ENCODE results near the gene CLN6.

DNA sequence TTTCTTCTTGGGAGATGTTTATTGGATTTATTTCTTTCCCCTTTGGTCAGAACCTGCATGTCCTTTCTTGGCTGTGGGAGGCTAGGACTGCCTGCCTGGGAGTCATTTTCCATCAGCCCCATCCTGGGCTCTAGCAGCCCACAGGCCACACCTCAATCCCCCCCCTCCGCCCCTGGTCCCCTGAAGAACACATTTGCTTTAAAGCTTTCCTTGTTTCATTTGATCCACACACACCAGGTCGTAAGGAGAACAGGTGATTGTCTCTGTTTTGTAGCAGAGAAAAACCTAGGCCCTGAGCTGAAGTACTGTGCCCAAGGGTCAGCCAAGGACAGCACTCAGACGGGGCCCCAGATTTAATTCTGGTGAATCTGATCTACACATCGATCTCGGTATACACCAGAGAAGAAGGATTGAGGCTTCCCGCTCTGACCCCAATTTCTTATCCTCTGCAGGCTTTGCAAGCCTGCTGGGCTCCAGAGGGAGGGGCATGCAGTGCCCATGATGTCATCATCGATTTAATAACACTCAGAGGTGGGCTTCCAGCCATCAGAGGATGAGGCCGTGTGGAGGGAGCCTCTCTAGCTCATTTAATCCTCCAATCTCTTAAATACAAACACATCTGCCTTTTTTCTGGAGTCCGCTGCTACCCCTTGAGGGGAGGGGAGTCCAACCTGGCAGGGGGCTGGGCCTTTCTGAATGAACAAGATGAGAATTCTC, 1.7 kb upstream of the CLN6 start:
- no peak for TF ChIP-seq POLR2AphosphoS5 (IDR thresholded peaks at IDR 0.05; ENCODE audit: low read depth, low read length)
- TF ChIP-seq POLR2A (IDR thresholded peaks at IDR 0.05; ENCODE audit: low read depth, low read length) = no peak
- no peak for TF ChIP-seq TAF1 (IDR thresholded peaks at IDR 0.05; ENCODE audit: low read depth, low read length)
- no peak for TF ChIP-seq SPI1 (IDR thresholded peaks at IDR 0.05; ENCODE audit: low read depth, low read length)
